Endothelial cell of umbilical vein (primary cell): ENCODE measurements around the gene RNF145. TPM values are rescaled to one million over a fixed set of nuclear protein-coding genes. Genes with fewer than 3 reads are reported as not detected.

ENCODE experiments used
- BruUV-seq: library from RNA; stranded (reverse); fragments of 400-500 nt; replicated peaks from 2 replicates; lab custom pipeline; 2021; lab: Mats Ljungman, UMichigan
- CTCF ChIA-PET: fragments of 300-600, 350-600 bp; sonication (Branson Sonifier 250); formaldehyde crosslinking; loops from one replicate; lab custom pipeline; 2021; ENCODE audit warnings: antibody characterized with exemption, inconsistent platforms; lab: Charles Lee
- POLR2A ChIA-PET: fragments of 300-600, 350-600 bp; sonication (Branson Sonifier 250); formaldehyde crosslinking; loops from one replicate; lab custom pipeline; 2021; ENCODE audit warnings: antibody characterized with exemption, inconsistent platforms; lab: Charles Lee
- DNase-seq: peaks from one replicate; pipeline ENCODE4 v3.0.0-alpha.2; 2011; ENCODE audit warnings: low read depth, low spot score
- FAIRE-seq: peaks from 2 replicates; lab custom pipeline; 2011; peaks lifted over from hg19 to GRCh38; lab: Jason Lieb, UNC
- H2AFZ ChIP-seq: 2 replicates; pipeline ENCODE4 v1.6.0; 2012; ENCODE audit warnings: low read depth, low read length, control low read depth, inconsistent platforms
- H3K27ac ChIP-seq: 2 replicates; pipeline ENCODE4 v1.5.1; 2011; ENCODE audit warnings: low read depth, mild to moderate bottlenecking, control low read depth, low read length, moderate library complexity; ENCODE audit not compliant: insufficient read depth
- H3K27me3 ChIP-seq, 2 experiments: 2 replicates each; pipeline versions ENCODE4 v1.6.0 to v1.6.1; 2011; ENCODE audit warnings: low read length in 2 of 2, mixed read lengths in 1 of 2; ENCODE audit not compliant: control insufficient read depth in 2 of 2, insufficient read depth in 2 of 2
- H3K36me3 ChIP-seq, 2 experiments: 2 replicates in 1 of 2; 3 replicates in 1 of 2; pipeline ENCODE4 v1.5.1; 2011; ENCODE audit warnings: low read length in 2 of 2, mild to moderate bottlenecking in 1 of 2, moderate library complexity in 1 of 2; ENCODE audit not compliant: control insufficient read depth in 2 of 2, insufficient read depth in 2 of 2; ENCODE audit errors: extremely low read depth in 1 of 2
- H3K4me1 ChIP-seq: 3 replicates; pipeline ENCODE4 v1.5.1; 2011; ENCODE audit warnings: mild to moderate bottlenecking, low read length; ENCODE audit not compliant: control insufficient read depth, insufficient read depth; ENCODE audit errors: extremely low read depth
- H3K4me2 ChIP-seq: 2 replicates; pipeline ENCODE4 v1.6.1; 2011; ENCODE audit warnings: low read length, control low read depth, mixed read lengths; ENCODE audit not compliant: insufficient read depth
- H3K4me3 ChIP-seq, 3 experiments: fragments of 200-600 bp in 1 of 3; sonication (generic), shearing (Covaris generic) in 1 of 3; replicated peaks in 1 of 3; 2 replicates each; pipeline ENCODE4 v1.5.1; 2011 to 2016; ENCODE audit warnings: control low read depth in 3 of 3, low read length in 3 of 3, mild to moderate bottlenecking in 2 of 3, inconsistent platforms in 1 of 3, low read depth in 1 of 3, moderate library complexity in 1 of 3; ENCODE audit not compliant: insufficient read depth in 1 of 3
- H3K79me2 ChIP-seq: 2 replicates; pipeline ENCODE4 v1.6.0; 2012; ENCODE audit warnings: low read length, inconsistent platforms; ENCODE audit not compliant: control insufficient read depth, insufficient read depth
- H3K9ac ChIP-seq: replicated peaks from 2 replicates; pipeline ENCODE3; 2011; ENCODE audit warnings: low read length, control low read depth; ENCODE audit not compliant: insufficient read depth; ENCODE audit errors: extremely low read depth
- H3K9me1 ChIP-seq: replicated peaks from 3 replicates; pipeline ENCODE4 v1.6.0; 2011; ENCODE audit warnings: mild to moderate bottlenecking, low read length; ENCODE audit not compliant: control insufficient read depth, insufficient read depth; ENCODE audit errors: extremely low read depth
- H3K9me3 ChIP-seq: replicated peaks from 2 replicates; pipeline ENCODE4 v1.5.1; 2012; ENCODE audit warnings: low read length, inconsistent platforms; ENCODE audit not compliant: control insufficient read depth, insufficient read depth
- H4K20me1 ChIP-seq: replicated peaks from 2 replicates; pipeline ENCODE3; 2011; ENCODE audit warnings: mild to moderate bottlenecking, low read length; ENCODE audit not compliant: control insufficient read depth, insufficient read depth; ENCODE audit errors: extremely low read depth
- CTCF ChIP-seq, 2 donors: IDR thresholded peaks; 1 replicate in 1 of 2; 2 replicates in 1 of 2; pipeline ENCODE4 v1.5.1; 2011; ENCODE audit warnings: low read length in 2 of 2, mild to moderate bottlenecking in 2 of 2, moderate library complexity in 2 of 2, control low read depth in 1 of 2, inconsistent platforms in 1 of 2, low read depth in 1 of 2; ENCODE audit not compliant: insufficient read depth in 1 of 2; ENCODE audit errors: extremely low read depth in 1 of 2
- EZH2 ChIP-seq: IDR thresholded peaks from 2 replicates; pipeline ENCODE4 v1.6.1; 2012; ENCODE audit warnings: borderline replicate concordance, low read depth, mild to moderate bottlenecking, moderate library complexity, low read length, inconsistent platforms; ENCODE audit not compliant: severe bottlenecking
- FOS ChIP-seq: IDR thresholded peaks from 2 replicates; pipeline ENCODE4 v1.6.1; 2011; ENCODE audit warnings: mild to moderate bottlenecking, low read length, moderate library complexity, borderline replicate concordance; ENCODE audit not compliant: insufficient read depth
- GATA2 ChIP-seq: IDR thresholded peaks from 2 replicates; pipeline ENCODE4 v1.7.0; 2011; ENCODE audit warnings: low read depth, mild to moderate bottlenecking, moderate library complexity, mixed read lengths, low read length; ENCODE audit not compliant: insufficient read length, insufficient read depth
- JUN ChIP-seq: IDR thresholded peaks from 2 replicates; pipeline ENCODE4 v1.6.1; 2011; ENCODE audit warnings: borderline replicate concordance, low read depth; ENCODE audit not compliant: insufficient read length, insufficient read depth
- MYC ChIP-seq: IDR thresholded peaks from one replicate; pipeline ENCODE4 v1.6.1; 2011; ENCODE audit warnings: mild to moderate bottlenecking, low read depth, low read length
- dilution Hi-C: fragments of 300-500 bp; cut with MboI; formaldehyde crosslinking; loops from one replicate; pipeline ENCODE4 v1.15.0; 2019; ENCODE audit warnings: low sequenced_read_pairs; ENCODE audit not compliant: extremely low pct_ligation_motif_present
- intact Hi-C: fragments of 100-400 bp; cut with micrococcal nuclease; formaldehyde crosslinking; loops from one replicate; pipeline ENCODE4 v1.10.0; 2022
- polyA plus RNA-seq, 4 experiments: library from polyadenylated mRNA; depleted of rRNA in 3 of 4; stranded (reverse) in 3 of 4; unstranded in 1 of 4; fragments of >200 nt; gene quantifications; 2 replicates each; pipeline versions ENCODE4 v1.2.1 to v1.2.3, GENCODE V29; 2011 to 2012; ENCODE audit warnings: missing spikeins in 1 of 4
- total RNA-seq: library from RNA; stranded (reverse); gene quantifications from 2 replicates; pipeline ENCODE4 v1.2.3, GENCODE V29; 2021

Gene RNF145
- total and polyA plus RNA-seq, 2 donors (not counting 3 experiments of a cell fraction or from before 2014, with no cell fraction given), result 39.4 to 62.3 TPM

GRCh38 chr5:159195775-159196174, 13.6 kb downstream of the RNF145 start:
- POLR2A ChIA-PET, result no interaction called here
- BruUV-seq, result no TSS peak
- H3K36me3 ChIP-seq, result peaks cover 0 to 6% of the 10 kb centered on the region in 2 experiments

More at GRCh38 chr5:159195775-159196174, 13.6 kb downstream of the RNF145 start:
- FAIRE-seq, result no peak
- Histone ChIP-seq H3K27ac (no peak overlapping the region), H3K4me2 (no peak overlapping the region), H2AFZ (no peak overlapping the region), H3K9me1 (no peaks in the 10 kb centered on the region), H3K9me3 (no peaks in the 10 kb centered on the region), H3K9ac (no peak overlapping the region), H3K4me1 (no peaks in the 10 kb centered on the region), H3K4me3 (no peak overlapping the region), H3K79me2 (peaks cover 48% of the 10 kb centered on the region), H4K20me1 (no peaks in the 10 kb centered on the region), H3K27me3 (no peaks in the 10 kb centered on the region)
- DNase-seq, result no peak
- intact Hi-C loops (no loop called here), dilution Hi-C loops (no loop called here)
- CTCF ChIA-PET, result interaction anchor here (0.7 to 2.1 kb wide), 2 partner anchors 9 to 39 kb away, joined by 4 to 5 read pairs; no protein-coding TSS in a partner anchor
- no peak for TF ChIP-seq MYC
- no peak for TF ChIP-seq GATA2
- TF ChIP-seq JUN, result no peak
- TF ChIP-seq FOS, result no peak
- TF ChIP-seq EZH2, result no peak
- no peak for TF ChIP-seq CTCF (IDR thresholded peaks at IDR 0.05; ENCODE audit: extremely low read depth in 1 of 2, insufficient read depth in 1 of 2, low read depth in 1 of 2, low read length in 2 of 2)
